ENCODE measurements around the gene NR2C1. TPM values are rescaled to one million over a fixed set of nuclear protein-coding genes. Genes with fewer than 3 reads are reported as not detected.

The NR2C1 gene
- polyA plus RNA-seq, 3 donors, result 2.2 to 24.7 (median 6.0) TPM

- Histone ChIP-seq H2AFZ (ENCODE audit: insufficient read depth, low read depth, low read length, poor library complexity, severe bottlenecking) (peak overlapping the region; percentile 97), H3K79me2 (ENCODE audit: insufficient read depth, low read length) (peaks cover 46% of the 10 kb centered on the region), H3K4me2 (replicated peaks; ENCODE audit: extremely low read depth, low read length, poor library complexity, severe bottlenecking) (peak overlapping the region; percentile 88), H3K4me3 (replicated peaks in 1 of 3; ENCODE audit: low read depth in 2 of 3, low read length in 3 of 3) (peak overlapping the region; percentile 92 to 95 (median 92)), H4K20me1 (ENCODE audit: insufficient read depth, low read length) (peaks cover 5% of the 10 kb centered on the region), H3K9me3 (replicated peaks in 1 of 2; ENCODE audit: control insufficient read depth in 1 of 2, insufficient read depth in 1 of 2, low read length in 2 of 2) (peaks cover 21% of the 10 kb centered on the region in 2 donors), H3K27me3 (ENCODE audit: control insufficient read depth in 2 of 2, insufficient read depth in 2 of 2, low read length in 2 of 2) (no peaks in the 10 kb centered on the region), H3K27ac (ENCODE audit: low read depth in 1 of 2, low read length in 2 of 2) (peak overlapping the region; percentile 86 to 97), H3K36me3 (replicated peaks in 1 of 2; ENCODE audit: control insufficient read depth in 1 of 2, insufficient read depth in 2 of 2, low read length in 2 of 2) (peaks cover 9 to 17% of the 10 kb centered on the region in 2 donors), H3K4me1 (ENCODE audit: control insufficient read depth in 1 of 2, insufficient read depth in 2 of 2, low read length in 2 of 2) (peaks cover 24 to 38% of the 10 kb centered on the region in 2 donors), H3K9ac (ENCODE audit: insufficient read depth, low read length, poor library complexity, severe bottlenecking) (peak overlapping the region; percentile 92)
- H3K27me3 Mint-ChIP-seq (ENCODE audit: low read depth in 3 of 3), result no peaks in the 10 kb centered on the region
- intact Hi-C loops (cut with micrococcal nuclease), result no loop called here
- no peak for DNase-seq
- H3K27ac Mint-ChIP-seq, result peak overlapping the region; percentile 91 to 95 (median 93)
- H3K9me3 Mint-ChIP-seq, result peaks cover 8 to 31% (median 23%) of the 10 kb centered on the region in 7 donors
- H3K4me1 Mint-ChIP-seq, result peaks cover 34% of the 10 kb centered on the region
- H3K36me3 Mint-ChIP-seq, result peaks cover 15 to 24% of the 10 kb centered on the region in 2 donors
- TF ChIP-seq, protein P1, sequence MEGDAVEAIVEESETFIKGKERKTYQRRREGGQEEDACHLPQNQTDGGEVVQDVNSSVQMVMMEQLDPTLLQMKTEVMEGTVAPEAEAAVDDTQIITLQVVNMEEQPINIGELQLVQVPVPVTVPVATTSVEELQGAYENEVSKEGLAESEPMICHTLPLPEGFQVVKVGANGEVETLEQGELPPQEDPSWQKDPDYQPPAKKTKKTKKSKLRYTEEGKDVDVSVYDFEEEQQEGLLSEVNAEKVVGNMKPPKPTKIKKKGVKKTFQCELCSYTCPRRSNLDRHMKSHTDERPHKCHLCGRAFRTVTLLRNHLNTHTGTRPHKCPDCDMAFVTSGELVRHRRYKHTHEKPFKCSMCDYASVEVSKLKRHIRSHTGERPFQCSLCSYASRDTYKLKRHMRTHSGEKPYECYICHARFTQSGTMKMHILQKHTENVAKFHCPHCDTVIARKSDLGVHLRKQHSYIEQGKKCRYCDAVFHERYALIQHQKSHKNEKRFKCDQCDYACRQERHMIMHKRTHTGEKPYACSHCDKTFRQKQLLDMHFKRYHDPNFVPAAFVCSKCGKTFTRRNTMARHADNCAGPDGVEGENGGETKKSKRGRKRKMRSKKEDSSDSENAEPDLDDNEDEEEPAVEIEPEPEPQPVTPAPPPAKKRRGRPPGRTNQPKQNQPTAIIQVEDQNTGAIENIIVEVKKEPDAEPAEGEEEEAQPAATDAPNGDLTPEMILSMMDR (IDR thresholded peaks at IDR 0.05), result no peak
- H3K4me3 Mint-ChIP-seq, result peak overlapping the region; percentile 93 to 97
- no CpG with 5 or more reads among the region's 15 CpGs for WGBS (ENCODE audit: insufficient coverage)
Observed at GRCh38 chr12:95003921-95004272, 69.5 kb downstream of the NR2C1 start.

- peak within 1 kb of the TSS; percentile 93 to 97 for H3K4me3 Mint-ChIP-seq
- peak within 1 kb of the TSS; percentile 88 for H3K4me2 ChIP-seq (replicated peaks; ENCODE audit: extremely low read depth, low read length, poor library complexity, severe bottlenecking)
- peaks cover 15 to 16% of the 10 kb centered on the region in 2 donors for H3K9me3 ChIP-seq (replicated peaks in 1 of 2; ENCODE audit: control insufficient read depth in 1 of 2, insufficient read depth in 1 of 2, low read length in 2 of 2)
- H3K27me3 Mint-ChIP-seq (ENCODE audit: low read depth in 3 of 3), result no peaks in the 10 kb centered on the region
- H3K27ac ChIP-seq (ENCODE audit: low read depth in 1 of 2, low read length in 2 of 2), result peak within 1 kb of the TSS; percentile 86 to 97
- H3K4me1 ChIP-seq (ENCODE audit: control insufficient read depth in 1 of 2, insufficient read depth in 2 of 2, low read length in 2 of 2), result peaks cover 24 to 41% of the 10 kb centered on the region in 2 donors
- H3K27me3 ChIP-seq (ENCODE audit: control insufficient read depth in 2 of 2, insufficient read depth in 2 of 2, low read length in 2 of 2), result no peaks in the 10 kb centered on the region
- peaks cover 39% of the 10 kb centered on the region for H3K4me1 Mint-ChIP-seq
- H3K4me3 ChIP-seq (replicated peaks in 1 of 3; ENCODE audit: low read depth in 2 of 3, low read length in 3 of 3), result peak within 1 kb of the TSS; percentile 92 to 95 (median 92)
- H4K20me1 ChIP-seq (ENCODE audit: insufficient read depth, low read length), result peaks cover 6% of the 10 kb centered on the region
- peaks cover 19 to 24% of the 10 kb centered on the region in 2 donors for H3K36me3 Mint-ChIP-seq
- H2AFZ ChIP-seq (ENCODE audit: insufficient read depth, low read depth, low read length, poor library complexity, severe bottlenecking), result peak within 1 kb of the TSS; percentile 97
- WGBS (ENCODE audit: insufficient coverage), result under 1% methylated on average over 32 of the region's 34 CpGs
- peak within 1 kb of the TSS; percentile 91 to 95 (median 93) for H3K27ac Mint-ChIP-seq
- peaks cover 9 to 17% of the 10 kb centered on the region in 2 donors for H3K36me3 ChIP-seq (replicated peaks in 1 of 2; ENCODE audit: control insufficient read depth in 1 of 2, insufficient read depth in 2 of 2, low read length in 2 of 2)
- peaks cover 7 to 26% (median 18%) of the 10 kb centered on the region in 7 donors for H3K9me3 Mint-ChIP-seq
- H3K79me2 ChIP-seq (ENCODE audit: insufficient read depth, low read length), result peaks cover 51% of the 10 kb centered on the region
- intact Hi-C loops (cut with micrococcal nuclease), result no loop called here
- DNase-seq, result peak; percentile 96 to 99 (median 97)
- H3K9ac ChIP-seq (ENCODE audit: insufficient read depth, low read length, poor library complexity, severe bottlenecking), result peak within 1 kb of the TSS; percentile 92
- TF ChIP-seq, protein P1 (IDR thresholded peaks at IDR 0.05), result no peak
Observed at GRCh38 chr12:95003213-95003920, 70.1 kb downstream of the NR2C1 start, which contains the start of gene NDUFA12. Gene NDUFA12, minus strand, starts transcription at chr12:95003697. Its CDS starts 17 bp downstream, at chr12:95003680.

Data from CD14-positive monocyte (primary cell).